K562 (cell line): ENCODE results near the gene IL15RA. TPM values are rescaled to one million over a fixed set of nuclear protein-coding genes. Genes with fewer than 3 reads are reported as not detected.

ENCODE experiments used
- ATAC-seq: fragments of 200-7000 bp; cut with Tn5 transposase; 3 replicates; pipeline ENCODE4 v1.9.1; 2020; ENCODE audit warnings: moderate library complexity
- BruUV-seq: library from RNA; stranded (reverse); fragments of 400-500 nt; replicated peaks from 2 replicates; lab custom pipeline; 2021; lab: Mats Ljungman, UMichigan
- CTCF ChIA-PET: fragments of 300-600 bp; formaldehyde crosslinking; extraction: SDS; loops from one replicate; lab custom pipeline; 2021; ENCODE audit warnings: low intra/inter-chr PET ratio; lab: Yijun Ruan, JAX
- POLR2A ChIA-PET: fragments of 300-600, 350-650 bp; sonication (Branson Sonifier 250); formaldehyde crosslinking; extraction: SDS; loops from one replicate; lab custom pipeline; 2021; ENCODE audit warnings: antibody characterized with exemption, inconsistent platforms; lab: Yijun Ruan, JAX
- DNase-seq, 4 experiments: peaks; one replicate each; pipeline versions ENCODE4 v3.0.0 to v3.0.0-alpha.2; 2011 to 2018; ENCODE audit warnings: low spot score in 3 of 4, mixed read lengths in 3 of 4; ENCODE audit errors: extremely low read depth in 1 of 4
- FAIRE-seq: peaks from 2 replicates; lab custom pipeline; 2011; peaks lifted over from hg19 to GRCh38; lab: Jason Lieb, UNC
- H2AFZ ChIP-seq: 2 replicates; pipeline ENCODE4 v1.6.0; 2011; ENCODE audit warnings: low read depth, low read length, control low read depth, inconsistent platforms
- H3K27ac ChIP-seq: fragments of 200-600 bp; 3 replicates; pipeline ENCODE4 v1.8.0; 2011; ENCODE audit warnings: low read depth, mild to moderate bottlenecking, control low read depth, inconsistent platforms, low read length, moderate library complexity, mixed read lengths; ENCODE audit errors: extremely low read depth
- H3K27me3 ChIP-seq, 2 experiments: fragments of 300-600 bp in 1 of 2; 2 replicates in 1 of 2; 3 replicates in 1 of 2; pipeline versions ENCODE4 v1.6.0 to v1.8.0; 2011; ENCODE audit warnings: inconsistent platforms in 2 of 2, low read length in 2 of 2, mild to moderate bottlenecking in 1 of 2, mixed read lengths in 1 of 2, moderate library complexity in 1 of 2; ENCODE audit not compliant: control insufficient read depth in 2 of 2, insufficient read depth in 2 of 2
- H3K36me3 ChIP-seq: fragments of 300-600 bp; 3 replicates; pipeline ENCODE4 v1.8.0; 2011; ENCODE audit warnings: mild to moderate bottlenecking, low read length, inconsistent platforms; ENCODE audit not compliant: control insufficient read depth, insufficient read depth
- H3K4me1 ChIP-seq, 2 experiments: fragments of 200-600 bp in 1 of 2; replicated peaks in 1 of 2; 2 replicates in 1 of 2; 3 replicates in 1 of 2; pipeline versions ENCODE4 v1.5.1 to v1.8.0; 2011; ENCODE audit warnings: inconsistent platforms in 2 of 2, low read length in 2 of 2, mild to moderate bottlenecking in 1 of 2, mixed read lengths in 1 of 2, moderate library complexity in 1 of 2; ENCODE audit not compliant: control insufficient read depth in 2 of 2, insufficient read depth in 2 of 2
- H3K4me2 ChIP-seq: 2 replicates; pipeline ENCODE4 v1.6.1; 2011; ENCODE audit warnings: low read length, control low read depth, inconsistent platforms, mixed read lengths; ENCODE audit not compliant: insufficient read depth
- H3K4me3 ChIP-seq: fragments of 200-600 bp; sonication (generic), shearing (Covaris generic); 2 replicates; pipeline ENCODE4 v1.5.1; 2016; ENCODE audit warnings: control low read depth, inconsistent platforms
- H3K79me2 ChIP-seq: fragments of 200-600 bp; 3 replicates; pipeline ENCODE4 v1.8.0; 2011; ENCODE audit warnings: low read length, inconsistent platforms; ENCODE audit not compliant: control insufficient read depth, insufficient read depth
- H3K9ac ChIP-seq, 2 experiments: 2 replicates each; pipeline versions ENCODE4 v1.6.0 to v1.6.1; 2011; ENCODE audit warnings: low read depth in 2 of 2, low read length in 2 of 2, control low read depth in 1 of 2, inconsistent platforms in 1 of 2, mild to moderate bottlenecking in 1 of 2, mixed read lengths in 1 of 2; ENCODE audit not compliant: insufficient read depth in 1 of 2
- H3K9me1 ChIP-seq: one replicate; pipeline ENCODE4 v1.6.0; 2011; ENCODE audit warnings: inconsistent platforms, mild to moderate bottlenecking, low read length, moderate library complexity; ENCODE audit not compliant: control insufficient read depth, insufficient read depth
- H3K9me3 ChIP-seq: replicated peaks from 2 replicates; pipeline ENCODE4 v1.5.1; 2011; ENCODE audit warnings: low read depth, low read length, inconsistent platforms; ENCODE audit not compliant: control insufficient read depth, insufficient read depth
- H4K20me1 ChIP-seq: replicated peaks from 2 replicates; pipeline ENCODE4 v1.6.1; 2011; ENCODE audit warnings: low read length, inconsistent platforms, mixed read lengths; ENCODE audit not compliant: control insufficient read depth, insufficient read depth
- BCL6 ChIP-seq: fragments of 250-450 bp; sonication (Bioruptor Pico); IDR thresholded peaks from 2 replicates; pipeline ENCODE4 v1.4.0; 2020
- BDP1 ChIP-seq: IDR thresholded peaks from 3 replicates; pipeline ENCODE4 v1.6.1; 2011; ENCODE audit not compliant: insufficient read length, insufficient read depth
- PURB ChIP-seq: sonication (generic); formaldehyde crosslinking; IDR thresholded peaks from 2 replicates; pipeline ENCODE4 v1.9.0; 2021; ENCODE audit warnings: low read depth, mild to moderate bottlenecking, missing genetic modification reagents
- SNIP1 ChIP-seq: fragments of 450-650 bp; IDR thresholded peaks from 2 replicates; pipeline ENCODE4 v1.7.1; 2017; ENCODE audit warnings: low read depth, mild to moderate bottlenecking
- U2AF1 ChIP-seq: fragments of 200-400 bp; formaldehyde crosslinking; optimal IDR thresholded peaks from 2 replicates; pipeline ENCODE3; 2017; ENCODE audit warnings: mild to moderate bottlenecking, low read depth, low read length, moderate library complexity
- ZNF174 ChIP-seq: fragments of 250-450 bp; sonication (Bioruptor Pico); IDR thresholded peaks from 2 replicates; pipeline ENCODE4 v1.4.0; 2020; ENCODE audit warnings: mild to moderate bottlenecking
- WGBS: fragments of 100-300 bp; shearing (Covaris generic); methylation state at CpG from one replicate; pipeline ENCODE4 v1.1.6; 2016; ENCODE audit warnings: low coverage, mixed read lengths; ENCODE audit not compliant: insufficient coverage; ENCODE audit errors: missing lambda C conversion rate; 5-methylcytosine and 5-hydroxymethylcytosine counted together
- in situ Hi-C: fragments of 300-500 bp; cut with MboI; formaldehyde crosslinking; loops from 4 replicates; pipeline ENCODE4 v1.15.0; 2018; ENCODE audit warnings: inconsistent platforms, mixed read lengths
- intact Hi-C: fragments of 100-400 bp; cut with micrococcal nuclease; formaldehyde crosslinking; loops from 2 replicates; pipeline ENCODE4 v1.14.2; 2022
- polyA plus RNA-seq, 8 experiments: library from polyadenylated mRNA; depleted of rRNA in 4 of 8; stranded (reverse) in 5 of 8; unstranded in 3 of 8; fragments of >200 nt; fragmentation: Nextera tagmentation in 2 of 8; fragmentation: Illumina TruSeq in 1 of 8; extraction: Ambion mirVana in 2 of 8; extraction: Trizol in 1 of 8; gene quantifications; 2 replicates each; pipeline versions ENCODE4 v1.2.1 to v1.2.3, GENCODE V29; 2011 to 2014; ENCODE audit warnings: inconsistent platforms in 1 of 8, missing spikeins in 1 of 8
- total RNA-seq, 7 experiments: library from RNA; depleted of rRNA in 6 of 7; stranded (reverse); fragments of >200 nt in 6 of 7; fragmentation: Illumina TruSeq in 2 of 7; extraction: Trizol in 2 of 7; gene quantifications; 2 replicates each; pipeline versions ENCODE4 v1.2.1 to v1.2.3, GENCODE V29; 2011 to 2021; ENCODE audit warnings: low replicate concordance in 1 of 7
- TF ChIP-seq, protein P1 (sequence below), 2 experiments: fragments of 450-650 bp; IDR thresholded peaks; 2 replicates each; pipeline ENCODE4 v1.6.1; 2018; ENCODE audit warnings: mild to moderate bottlenecking in 2 of 2, low read depth in 1 of 2; ENCODE audit not compliant: partially characterized antibody in 2 of 2
- TF ChIP-seq, protein P2 (sequence below), 3 experiments: fragments of 200-800 bp in 1 of 3; fragments of 250-450 bp in 1 of 3; fragments of 450-650 bp in 1 of 3; sonication (Bioruptor Pico) in 1 of 3; sonication (Bioruptor generic) in 1 of 3; formaldehyde crosslinking in 1 of 3; IDR thresholded peaks; 2 replicates each; pipeline versions ENCODE4 v1.6.1 to v1.8.0; 2016 to 2022; ENCODE audit warnings: mild to moderate bottlenecking in 2 of 3, missing genetic modification characterization in 2 of 3, missing compliant biosample characterization in 1 of 3, moderate library complexity in 1 of 3

The IL15RA gene
- total and polyA plus RNA-seq, 9 of the 15 experiments (the other 6 are each of a cell fraction or from before 2014, with no cell fraction given): 1.2 to 11.7 (median 8.0) TPM

DNA sequence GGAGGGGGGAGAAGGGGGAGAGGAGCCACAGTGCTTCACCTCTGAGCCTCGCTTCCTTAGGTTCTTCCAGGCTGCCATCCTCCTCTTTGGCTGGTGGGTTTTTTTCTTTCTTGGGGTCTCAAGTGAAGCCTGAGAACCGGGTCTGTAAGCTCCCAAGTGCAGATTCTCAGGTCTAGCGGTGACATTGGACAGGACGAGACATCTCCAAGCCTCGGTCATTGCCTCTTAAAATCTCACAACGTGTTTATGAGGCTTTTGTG is 817 bp upstream of the IL15RA start:
- Histone ChIP-seq H3K27ac (no peak overlapping the region), H3K36me3 (no peaks in the 10 kb centered on the region), H3K9me1 (no peaks in the 10 kb centered on the region), H3K79me2 (peaks cover 34% of the 10 kb centered on the region), H3K9ac (peak overlapping the region; percentile 80 to 98; a peak in 3 of 4 replicates), H3K4me3 (peak overlapping the region; percentile 82), H3K27me3 (no peaks in the 10 kb centered on the region), H3K4me2 (peak overlapping the region; percentile 91), H3K9me3 (no peaks in the 10 kb centered on the region), H2AFZ (peak overlapping the region; percentile 98)
- POLR2A ChIA-PET: interaction anchor here (0.6 to 1.2 kb wide), 5 partner anchors 9 to 58 kb away, joined by 3 to 4 read pairs (median 3); no protein-coding TSS in a partner anchor
- 30% methylated on average over 6 of the region's 6 CpGs for WGBS
- BruUV-seq: no TSS peak
- in situ Hi-C loops: no loop called here
- DNase-seq: no peak
- no peak for FAIRE-seq
- ATAC-seq: no peak
- intact Hi-C loops: no loop called here
- TF ChIP-seq U2AF1 (no peak), BDP1 (no peak), SNIP1 (no peak), PURB (CRISPR knock-in tag) (no peak), ZNF174 (no peak), BCL6 (CRISPR knock-in tag) (no peak)
- TF ChIP-seq, protein P1, sequence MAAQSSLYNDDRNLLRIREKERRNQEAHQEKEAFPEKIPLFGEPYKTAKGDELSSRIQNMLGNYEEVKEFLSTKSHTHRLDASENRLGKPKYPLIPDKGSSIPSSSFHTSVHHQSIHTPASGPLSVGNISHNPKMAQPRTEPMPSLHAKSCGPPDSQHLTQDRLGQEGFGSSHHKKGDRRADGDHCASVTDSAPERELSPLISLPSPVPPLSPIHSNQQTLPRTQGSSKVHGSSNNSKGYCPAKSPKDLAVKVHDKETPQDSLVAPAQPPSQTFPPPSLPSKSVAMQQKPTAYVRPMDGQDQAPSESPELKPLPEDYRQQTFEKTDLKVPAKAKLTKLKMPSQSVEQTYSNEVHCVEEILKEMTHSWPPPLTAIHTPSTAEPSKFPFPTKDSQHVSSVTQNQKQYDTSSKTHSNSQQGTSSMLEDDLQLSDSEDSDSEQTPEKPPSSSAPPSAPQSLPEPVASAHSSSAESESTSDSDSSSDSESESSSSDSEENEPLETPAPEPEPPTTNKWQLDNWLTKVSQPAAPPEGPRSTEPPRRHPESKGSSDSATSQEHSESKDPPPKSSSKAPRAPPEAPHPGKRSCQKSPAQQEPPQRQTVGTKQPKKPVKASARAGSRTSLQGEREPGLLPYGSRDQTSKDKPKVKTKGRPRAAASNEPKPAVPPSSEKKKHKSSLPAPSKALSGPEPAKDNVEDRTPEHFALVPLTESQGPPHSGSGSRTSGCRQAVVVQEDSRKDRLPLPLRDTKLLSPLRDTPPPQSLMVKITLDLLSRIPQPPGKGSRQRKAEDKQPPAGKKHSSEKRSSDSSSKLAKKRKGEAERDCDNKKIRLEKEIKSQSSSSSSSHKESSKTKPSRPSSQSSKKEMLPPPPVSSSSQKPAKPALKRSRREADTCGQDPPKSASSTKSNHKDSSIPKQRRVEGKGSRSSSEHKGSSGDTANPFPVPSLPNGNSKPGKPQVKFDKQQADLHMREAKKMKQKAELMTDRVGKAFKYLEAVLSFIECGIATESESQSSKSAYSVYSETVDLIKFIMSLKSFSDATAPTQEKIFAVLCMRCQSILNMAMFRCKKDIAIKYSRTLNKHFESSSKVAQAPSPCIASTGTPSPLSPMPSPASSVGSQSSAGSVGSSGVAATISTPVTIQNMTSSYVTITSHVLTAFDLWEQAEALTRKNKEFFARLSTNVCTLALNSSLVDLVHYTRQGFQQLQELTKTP (IDR thresholded peaks at IDR 0.05; ENCODE audit: low read depth in 1 of 2, partially characterized antibody in 2 of 2): no peak
- TF ChIP-seq, protein P2, sequence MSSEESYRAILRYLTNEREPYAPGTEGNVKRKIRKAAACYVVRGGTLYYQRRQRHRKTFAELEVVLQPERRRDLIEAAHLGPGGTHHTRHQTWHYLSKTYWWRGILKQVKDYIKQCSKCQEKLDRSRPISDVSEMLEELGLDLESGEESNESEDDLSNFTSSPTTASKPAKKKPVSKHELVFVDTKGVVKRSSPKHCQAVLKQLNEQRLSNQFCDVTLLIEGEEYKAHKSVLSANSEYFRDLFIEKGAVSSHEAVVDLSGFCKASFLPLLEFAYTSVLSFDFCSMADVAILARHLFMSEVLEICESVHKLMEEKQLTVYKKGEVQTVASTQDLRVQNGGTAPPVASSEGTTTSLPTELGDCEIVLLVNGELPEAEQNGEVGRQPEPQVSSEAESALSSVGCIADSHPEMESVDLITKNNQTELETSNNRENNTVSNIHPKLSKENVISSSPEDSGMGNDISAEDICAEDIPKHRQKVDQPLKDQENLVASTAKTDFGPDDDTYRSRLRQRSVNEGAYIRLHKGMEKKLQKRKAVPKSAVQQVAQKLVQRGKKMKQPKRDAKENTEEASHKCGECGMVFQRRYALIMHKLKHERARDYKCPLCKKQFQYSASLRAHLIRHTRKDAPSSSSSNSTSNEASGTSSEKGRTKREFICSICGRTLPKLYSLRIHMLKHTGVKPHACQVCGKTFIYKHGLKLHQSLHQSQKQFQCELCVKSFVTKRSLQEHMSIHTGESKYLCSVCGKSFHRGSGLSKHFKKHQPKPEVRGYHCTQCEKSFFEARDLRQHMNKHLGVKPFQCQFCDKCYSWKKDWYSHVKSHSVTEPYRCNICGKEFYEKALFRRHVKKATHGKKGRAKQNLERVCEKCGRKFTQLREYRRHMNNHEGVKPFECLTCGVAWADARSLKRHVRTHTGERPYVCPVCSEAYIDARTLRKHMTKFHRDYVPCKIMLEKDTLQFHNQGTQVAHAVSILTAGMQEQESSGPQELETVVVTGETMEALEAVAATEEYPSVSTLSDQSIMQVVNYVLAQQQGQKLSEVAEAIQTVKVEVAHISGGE (CRISPR knock-in tag; IDR thresholded peaks at IDR 0.05): no peak
- TF ChIP-seq, all 486 proteins: peak for 0
- CTCF ChIA-PET: interaction anchor here (0.8 kb wide), 1 partner anchor 111 kb away, joined by 3 read pairs; the partner anchor contains the start of gene RBM17
- peaks cover 15 to 32% of the 10 kb centered on the region in 2 experiments; a peak in 4 of 5 replicates for H3K4me1 ChIP-seq
- H4K20me1 ChIP-seq: no peaks in the 10 kb centered on the region
